OCI-LY7 (cell line): ENCODE results near the gene UBTF.

Source experiments
- EZH2phosphoT487 ChIP-seq: fragments of 200-600 bp; sonication (generic); IDR thresholded peaks from 2 replicates; pipeline ENCODE4 v1.6.1; 2018; ENCODE audit warnings: low read depth, borderline replicate concordance, mild to moderate bottlenecking, mixed run types, antibody characterized with exemption, low read length, moderate library complexity, mixed read lengths
- TF ChIP-seq, protein P1 (sequence below): fragments of 200-600 bp; sonication (generic); conservative IDR thresholded peaks from 2 replicates; pipeline ENCODE4 v1.5.1; 2014; ENCODE audit warnings: mild to moderate bottlenecking, antibody characterized with exemption, low read length, moderate library complexity, mixed read lengths

DNA sequence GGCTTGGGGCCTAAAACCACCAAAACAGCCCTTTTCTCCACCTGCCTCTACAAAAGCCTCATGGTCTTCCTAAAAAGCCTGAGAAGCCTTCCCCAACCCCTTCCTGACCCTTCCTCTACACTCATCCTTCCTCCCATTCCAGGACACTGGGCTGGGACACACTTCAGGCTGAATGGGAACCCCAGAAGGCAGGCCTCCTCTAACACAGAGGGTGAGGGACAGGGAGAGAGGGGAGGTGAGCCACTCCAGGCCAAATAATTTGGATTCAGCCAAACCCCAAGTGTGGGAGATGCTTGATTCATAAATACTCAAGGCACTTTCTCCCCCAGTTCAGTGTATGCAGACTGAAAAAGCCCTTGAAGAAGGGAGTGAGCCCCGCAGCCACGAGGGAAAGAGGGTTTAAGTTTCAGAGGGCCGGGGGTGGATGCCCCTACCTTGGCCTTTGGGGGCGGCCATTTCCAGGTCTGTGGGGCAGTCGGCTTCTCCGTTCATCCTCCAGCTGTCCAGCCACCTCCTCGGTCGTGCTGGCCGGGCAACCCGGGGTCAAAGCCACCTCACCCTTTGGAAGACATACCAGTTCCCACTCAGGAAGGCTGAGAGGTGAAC lies 1.6 kb downstream of the UBTF start:
- TF ChIP-seq, protein P1, sequence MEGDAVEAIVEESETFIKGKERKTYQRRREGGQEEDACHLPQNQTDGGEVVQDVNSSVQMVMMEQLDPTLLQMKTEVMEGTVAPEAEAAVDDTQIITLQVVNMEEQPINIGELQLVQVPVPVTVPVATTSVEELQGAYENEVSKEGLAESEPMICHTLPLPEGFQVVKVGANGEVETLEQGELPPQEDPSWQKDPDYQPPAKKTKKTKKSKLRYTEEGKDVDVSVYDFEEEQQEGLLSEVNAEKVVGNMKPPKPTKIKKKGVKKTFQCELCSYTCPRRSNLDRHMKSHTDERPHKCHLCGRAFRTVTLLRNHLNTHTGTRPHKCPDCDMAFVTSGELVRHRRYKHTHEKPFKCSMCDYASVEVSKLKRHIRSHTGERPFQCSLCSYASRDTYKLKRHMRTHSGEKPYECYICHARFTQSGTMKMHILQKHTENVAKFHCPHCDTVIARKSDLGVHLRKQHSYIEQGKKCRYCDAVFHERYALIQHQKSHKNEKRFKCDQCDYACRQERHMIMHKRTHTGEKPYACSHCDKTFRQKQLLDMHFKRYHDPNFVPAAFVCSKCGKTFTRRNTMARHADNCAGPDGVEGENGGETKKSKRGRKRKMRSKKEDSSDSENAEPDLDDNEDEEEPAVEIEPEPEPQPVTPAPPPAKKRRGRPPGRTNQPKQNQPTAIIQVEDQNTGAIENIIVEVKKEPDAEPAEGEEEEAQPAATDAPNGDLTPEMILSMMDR: no peak
- TF ChIP-seq EZH2phosphoT487: no peak
